GM12878 (cell line): ENCODE measurements around the gene HDAC3. TPM values are rescaled to one million over a fixed set of nuclear protein-coding genes. Genes with fewer than 3 reads are reported as not detected.

Experiments used
- ATF7 ChIP-seq: fragments of 450-650 bp; IDR thresholded peaks from 2 replicates; pipeline ENCODE4 v1.6.1; 2016; ENCODE audit warnings: low read depth, mild to moderate bottlenecking
- CHD2 ChIP-seq: IDR thresholded peaks from 2 replicates; pipeline ENCODE4 v1.6.1; 2011; ENCODE audit warnings: low read depth, low read length, improper control_type of control experiment, borderline replicate concordance
- GABPA ChIP-seq: IDR thresholded peaks from 2 replicates; pipeline ENCODE4 v1.6.1; 2014; ENCODE audit warnings: antibody characterized with exemption, low read depth, mild to moderate bottlenecking, inconsistent platforms
- HDGF ChIP-seq: fragments of 450-650 bp; IDR thresholded peaks from 2 replicates; pipeline ENCODE4 v1.6.1; 2016; ENCODE audit warnings: antibody characterized with exemption
- IKZF1 ChIP-seq: fragments of 450-650 bp; conservative IDR thresholded peaks from 2 replicates; pipeline ENCODE4 v1.6.1; 2017; ENCODE audit warnings: antibody characterized with exemption, mild to moderate bottlenecking
- IKZF2 ChIP-seq, 2 experiments: fragments of 450-650 bp; IDR thresholded peaks; 2 replicates each; pipeline ENCODE4 v1.6.1; 2017; ENCODE audit warnings: mild to moderate bottlenecking in 2 of 2, moderate library complexity in 2 of 2
- KLF5 ChIP-seq: fragments of 450-650 bp; IDR thresholded peaks from 2 replicates; pipeline ENCODE4 v1.6.1; 2014; ENCODE audit warnings: mild to moderate bottlenecking; ENCODE audit not compliant: partially characterized antibody
- MYB ChIP-seq: fragments of 150-350 bp; IDR thresholded peaks from 2 replicates; pipeline ENCODE4 v1.6.1; 2014; ENCODE audit warnings: mild to moderate bottlenecking, low read depth, low read length, borderline replicate concordance
- NBN ChIP-seq: fragments of 450-650 bp; IDR thresholded peaks from 2 replicates; pipeline ENCODE4 v1.6.1; 2016
- NFYA ChIP-seq: IDR thresholded peaks from 2 replicates; pipeline ENCODE4 v1.6.1; 2011; ENCODE audit warnings: low read depth, mild to moderate bottlenecking, low read length, improper control_type of control experiment, borderline replicate concordance
- RAD51 ChIP-seq: fragments of 450-650 bp; IDR thresholded peaks from 2 replicates; pipeline ENCODE4 v1.6.1; 2016; ENCODE audit warnings: moderate library complexity, mild to moderate bottlenecking, inconsistent platforms
- WRNIP1 ChIP-seq: IDR thresholded peaks from 2 replicates; pipeline ENCODE4 v1.6.1; 2011; ENCODE audit warnings: low read depth, low read length, improper control_type of control experiment, borderline replicate concordance
- polyA plus RNA-seq, 11 experiments: library from polyadenylated mRNA; depleted of rRNA in 4 of 11; unstranded in 6 of 11; stranded (reverse) in 5 of 11; fragments of >200 nt; fragmentation: Nextera tagmentation in 4 of 11; fragmentation: Illumina TruSeq in 1 of 11; extraction: Ambion mirVana in 4 of 11; extraction: Trizol in 1 of 11; gene quantifications; 1 replicate in 1 of 11; 2 replicates in 10 of 11; pipeline versions ENCODE4 v1.2.1 to v1.2.3, GENCODE V29; 2011 to 2016; ENCODE audit warnings: inconsistent platforms in 2 of 11, missing spikeins in 2 of 11, low read depth in 1 of 11
- total RNA-seq, 4 experiments: library from RNA; depleted of rRNA in 3 of 4; stranded (reverse); fragments of >200 nt in 3 of 4; fragmentation: Illumina TruSeq in 1 of 4; extraction: Trizol in 1 of 4; gene quantifications; 2 replicates each; pipeline versions ENCODE4 v1.2.1 to v1.2.3, GENCODE V29; 2013 to 2021
- TF ChIP-seq, protein P1 (sequence below): fragments of 450-650 bp; IDR thresholded peaks from 2 replicates; pipeline ENCODE4 v1.6.1; 2017; ENCODE audit warnings: mild to moderate bottlenecking, moderate library complexity
- TF ChIP-seq, protein P2 (sequence below): fragments of 450-650 bp; IDR thresholded peaks from 2 replicates; pipeline ENCODE4 v1.6.1; 2016; ENCODE audit warnings: mild to moderate bottlenecking
- TF ChIP-seq, protein P3 (sequence below): IDR thresholded peaks from 2 replicates; pipeline ENCODE4 v1.6.1; 2012; ENCODE audit warnings: mild to moderate bottlenecking, low read depth, low read length
- TF ChIP-seq, protein P4 (sequence below), 3 experiments: IDR thresholded peaks in 2 of 3; conservative IDR thresholded peaks in 1 of 3; 2 replicates each; pipeline ENCODE4 v1.5.1; 2011; ENCODE audit warnings: low read depth in 3 of 3, low read length in 3 of 3, mild to moderate bottlenecking in 3 of 3, control low read depth in 2 of 3, moderate library complexity in 2 of 3, inconsistent platforms in 1 of 3, mixed read lengths in 1 of 3; ENCODE audit not compliant: control insufficient read depth in 2 of 3, insufficient read depth in 1 of 3; ENCODE audit errors: extremely low read depth in 1 of 3

Gene HDAC3
- total and polyA plus RNA-seq, 10 of the 15 experiments (the other 5 are each of a cell fraction or from before 2014, with no cell fraction given) = 62.2 to 140 (median 112) TPM

DNA sequence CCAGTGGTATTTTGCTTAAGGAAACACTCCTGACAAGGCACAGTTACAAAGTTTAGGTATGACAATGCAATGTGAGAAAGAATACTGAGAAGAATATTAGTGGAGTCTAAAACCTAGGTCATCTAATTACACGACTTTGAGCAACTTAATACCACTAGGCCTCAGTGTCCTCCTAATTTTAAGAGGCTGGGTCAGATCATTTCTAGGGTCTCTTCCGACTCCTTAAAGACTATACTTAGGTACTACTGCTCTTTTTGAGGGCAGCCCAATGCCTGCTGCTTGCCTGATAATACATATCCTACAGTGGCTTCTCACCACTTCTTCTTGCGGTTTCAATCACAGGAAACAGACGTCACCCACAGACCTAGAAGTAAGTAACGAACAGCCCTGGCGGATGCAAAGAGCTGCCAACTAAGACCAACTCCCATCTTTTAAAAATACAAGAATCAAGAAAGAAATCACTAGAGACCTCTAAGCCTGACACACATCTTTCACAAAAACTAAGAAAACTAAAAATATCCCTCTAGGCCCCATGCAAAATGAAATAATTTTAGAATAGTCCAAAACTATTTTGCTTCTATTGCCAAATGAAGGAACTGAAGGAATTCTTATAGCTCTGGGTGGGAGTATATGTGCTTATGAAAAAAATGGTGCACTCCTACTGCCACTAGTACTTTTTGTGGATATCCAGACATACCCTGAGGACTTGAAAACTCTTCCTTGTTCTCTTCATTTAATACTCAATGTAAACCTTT is 30.9 kb downstream of the HDAC3 start (continued):
- TF ChIP-seq, protein P1, sequence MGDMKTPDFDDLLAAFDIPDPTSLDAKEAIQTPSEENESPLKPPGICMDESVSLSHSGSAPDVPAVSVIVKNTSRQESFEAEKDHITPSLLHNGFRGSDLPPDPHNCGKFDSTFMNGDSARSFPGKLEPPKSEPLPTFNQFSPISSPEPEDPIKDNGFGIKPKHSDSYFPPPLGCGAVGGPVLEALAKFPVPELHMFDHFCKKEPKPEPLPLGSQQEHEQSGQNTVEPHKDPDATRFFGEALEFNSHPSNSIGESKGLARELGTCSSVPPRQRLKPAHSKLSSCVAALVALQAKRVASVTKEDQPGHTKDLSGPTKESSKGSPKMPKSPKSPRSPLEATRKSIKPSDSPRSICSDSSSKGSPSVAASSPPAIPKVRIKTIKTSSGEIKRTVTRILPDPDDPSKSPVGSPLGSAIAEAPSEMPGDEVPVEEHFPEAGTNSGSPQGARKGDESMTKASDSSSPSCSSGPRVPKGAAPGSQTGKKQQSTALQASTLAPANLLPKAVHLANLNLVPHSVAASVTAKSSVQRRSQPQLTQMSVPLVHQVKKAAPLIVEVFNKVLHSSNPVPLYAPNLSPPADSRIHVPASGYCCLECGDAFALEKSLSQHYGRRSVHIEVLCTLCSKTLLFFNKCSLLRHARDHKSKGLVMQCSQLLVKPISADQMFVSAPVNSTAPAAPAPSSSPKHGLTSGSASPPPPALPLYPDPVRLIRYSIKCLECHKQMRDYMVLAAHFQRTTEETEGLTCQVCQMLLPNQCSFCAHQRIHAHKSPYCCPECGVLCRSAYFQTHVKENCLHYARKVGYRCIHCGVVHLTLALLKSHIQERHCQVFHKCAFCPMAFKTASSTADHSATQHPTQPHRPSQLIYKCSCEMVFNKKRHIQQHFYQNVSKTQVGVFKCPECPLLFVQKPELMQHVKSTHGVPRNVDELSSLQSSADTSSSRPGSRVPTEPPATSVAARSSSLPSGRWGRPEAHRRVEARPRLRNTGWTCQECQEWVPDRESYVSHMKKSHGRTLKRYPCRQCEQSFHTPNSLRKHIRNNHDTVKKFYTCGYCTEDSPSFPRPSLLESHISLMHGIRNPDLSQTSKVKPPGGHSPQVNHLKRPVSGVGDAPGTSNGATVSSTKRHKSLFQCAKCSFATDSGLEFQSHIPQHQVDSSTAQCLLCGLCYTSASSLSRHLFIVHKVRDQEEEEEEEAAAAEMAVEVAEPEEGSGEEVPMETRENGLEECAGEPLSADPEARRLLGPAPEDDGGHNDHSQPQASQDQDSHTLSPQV = no peak
- TF ChIP-seq NBN (peak; percentile 85), ATF7 (peak; percentile 95), MYB (no peak), NFYA (no peak), GABPA (no peak; the same call in 1 of the 2 replicates), RAD51 (0 out of 2 replicates have a peak, but pooled peaks have one; percentile 10), KLF5 (no peak), IKZF1 (peak; percentile 77), HDGF (no peak), IKZF2 (IDR thresholded peaks at IDR 0.05) (peak; percentile 82 to 83; a peak in 3 of 4 replicates), CHD2 (0 out of 2 replicates have a peak, but pooled peaks have one; percentile 49), WRNIP1 (0 out of 2 replicates have a peak, but pooled peaks have one; percentile 30)
- TF ChIP-seq, protein P2, sequence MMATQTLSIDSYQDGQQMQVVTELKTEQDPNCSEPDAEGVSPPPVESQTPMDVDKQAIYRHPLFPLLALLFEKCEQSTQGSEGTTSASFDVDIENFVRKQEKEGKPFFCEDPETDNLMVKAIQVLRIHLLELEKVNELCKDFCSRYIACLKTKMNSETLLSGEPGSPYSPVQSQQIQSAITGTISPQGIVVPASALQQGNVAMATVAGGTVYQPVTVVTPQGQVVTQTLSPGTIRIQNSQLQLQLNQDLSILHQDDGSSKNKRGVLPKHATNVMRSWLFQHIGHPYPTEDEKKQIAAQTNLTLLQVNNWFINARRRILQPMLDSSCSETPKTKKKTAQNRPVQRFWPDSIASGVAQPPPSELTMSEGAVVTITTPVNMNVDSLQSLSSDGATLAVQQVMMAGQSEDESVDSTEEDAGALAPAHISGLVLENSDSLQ = peak; percentile 56
- TF ChIP-seq, protein P3, sequence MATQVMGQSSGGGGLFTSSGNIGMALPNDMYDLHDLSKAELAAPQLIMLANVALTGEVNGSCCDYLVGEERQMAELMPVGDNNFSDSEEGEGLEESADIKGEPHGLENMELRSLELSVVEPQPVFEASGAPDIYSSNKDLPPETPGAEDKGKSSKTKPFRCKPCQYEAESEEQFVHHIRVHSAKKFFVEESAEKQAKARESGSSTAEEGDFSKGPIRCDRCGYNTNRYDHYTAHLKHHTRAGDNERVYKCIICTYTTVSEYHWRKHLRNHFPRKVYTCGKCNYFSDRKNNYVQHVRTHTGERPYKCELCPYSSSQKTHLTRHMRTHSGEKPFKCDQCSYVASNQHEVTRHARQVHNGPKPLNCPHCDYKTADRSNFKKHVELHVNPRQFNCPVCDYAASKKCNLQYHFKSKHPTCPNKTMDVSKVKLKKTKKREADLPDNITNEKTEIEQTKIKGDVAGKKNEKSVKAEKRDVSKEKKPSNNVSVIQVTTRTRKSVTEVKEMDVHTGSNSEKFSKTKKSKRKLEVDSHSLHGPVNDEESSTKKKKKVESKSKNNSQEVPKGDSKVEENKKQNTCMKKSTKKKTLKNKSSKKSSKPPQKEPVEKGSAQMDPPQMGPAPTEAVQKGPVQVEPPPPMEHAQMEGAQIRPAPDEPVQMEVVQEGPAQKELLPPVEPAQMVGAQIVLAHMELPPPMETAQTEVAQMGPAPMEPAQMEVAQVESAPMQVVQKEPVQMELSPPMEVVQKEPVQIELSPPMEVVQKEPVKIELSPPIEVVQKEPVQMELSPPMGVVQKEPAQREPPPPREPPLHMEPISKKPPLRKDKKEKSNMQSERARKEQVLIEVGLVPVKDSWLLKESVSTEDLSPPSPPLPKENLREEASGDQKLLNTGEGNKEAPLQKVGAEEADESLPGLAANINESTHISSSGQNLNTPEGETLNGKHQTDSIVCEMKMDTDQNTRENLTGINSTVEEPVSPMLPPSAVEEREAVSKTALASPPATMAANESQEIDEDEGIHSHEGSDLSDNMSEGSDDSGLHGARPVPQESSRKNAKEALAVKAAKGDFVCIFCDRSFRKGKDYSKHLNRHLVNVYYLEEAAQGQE = no peak
- TF ChIP-seq, protein P4, sequence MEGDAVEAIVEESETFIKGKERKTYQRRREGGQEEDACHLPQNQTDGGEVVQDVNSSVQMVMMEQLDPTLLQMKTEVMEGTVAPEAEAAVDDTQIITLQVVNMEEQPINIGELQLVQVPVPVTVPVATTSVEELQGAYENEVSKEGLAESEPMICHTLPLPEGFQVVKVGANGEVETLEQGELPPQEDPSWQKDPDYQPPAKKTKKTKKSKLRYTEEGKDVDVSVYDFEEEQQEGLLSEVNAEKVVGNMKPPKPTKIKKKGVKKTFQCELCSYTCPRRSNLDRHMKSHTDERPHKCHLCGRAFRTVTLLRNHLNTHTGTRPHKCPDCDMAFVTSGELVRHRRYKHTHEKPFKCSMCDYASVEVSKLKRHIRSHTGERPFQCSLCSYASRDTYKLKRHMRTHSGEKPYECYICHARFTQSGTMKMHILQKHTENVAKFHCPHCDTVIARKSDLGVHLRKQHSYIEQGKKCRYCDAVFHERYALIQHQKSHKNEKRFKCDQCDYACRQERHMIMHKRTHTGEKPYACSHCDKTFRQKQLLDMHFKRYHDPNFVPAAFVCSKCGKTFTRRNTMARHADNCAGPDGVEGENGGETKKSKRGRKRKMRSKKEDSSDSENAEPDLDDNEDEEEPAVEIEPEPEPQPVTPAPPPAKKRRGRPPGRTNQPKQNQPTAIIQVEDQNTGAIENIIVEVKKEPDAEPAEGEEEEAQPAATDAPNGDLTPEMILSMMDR (IDR thresholded peaks at IDR 0.05 in 2 of 3, conservative IDR thresholded peaks at IDR 0.05 in 1 of 3; ENCODE audit: control insufficient read depth in 2 of 3, extremely low read depth in 1 of 3, insufficient read depth in 1 of 3, low read depth in 3 of 3, low read length in 3 of 3) = no peak
